ENCODE measurements around the gene PTPN12.
"Not testable (repeated sequence)": the region's sequence is repeated elsewhere in the genome, so short reads cannot be mapped to it uniquely, and the experiment has no call there.

PTPN12 gene

GRCh38 chr7:77579797-77580196 is 42.7 kb downstream of the PTPN12 start:
- DNase-seq (ENCODE audit: low spot score) (no peak), FAIRE-seq (no peak)

- no peak for DNase-seq (ENCODE audit: low spot score)
Measured at GRCh38 chr7:77580762-77581350, 43.8 kb downstream of the PTPN12 start.

GRCh38 chr7:77587272-77587671 is 50.2 kb downstream of the PTPN12 start:
- no peak for FAIRE-seq
- DNase-seq (ENCODE audit: low spot score) = no peak

More at GRCh38 chr7:77580762-77581350, 43.8 kb downstream of the PTPN12 start:
- no peak for FAIRE-seq

GRCh38 chr7:77600952-77601351 is 63.9 kb downstream of the PTPN12 start:
- FAIRE-seq = no peak

GRCh38 chr7:77606562-77606961 is 69.5 kb downstream of the PTPN12 start:
- no peak for DNase-seq (ENCODE audit: low spot score)
- no peak for FAIRE-seq

More at GRCh38 chr7:77600952-77601351, 63.9 kb downstream of the PTPN12 start:
- DNase-seq (ENCODE audit: low spot score) = no peak

GRCh38 chr7:77619314-77619713 is 82.2 kb downstream of the PTPN12 start:
- DNase-seq (ENCODE audit: low spot score) = no peak
- no peak for FAIRE-seq

- no peak for FAIRE-seq
- DNase-seq (ENCODE audit: low spot score) = no peak
Measured at GRCh38 chr7:77626586-77627308, 89.7 kb downstream of the PTPN12 start.

GRCh38 chr7:77627309-77627676 is 90.2 kb downstream of the PTPN12 start:
- no peak for DNase-seq (ENCODE audit: low spot score)
- FAIRE-seq = no peak

- FAIRE-seq = no peak
- DNase-seq (ENCODE audit: low spot score) = no peak
Measured at GRCh38 chr7:77629797-77630196, 92.7 kb downstream of the PTPN12 start.

GRCh38 chr7:77631820-77632219 is 94.7 kb downstream of the PTPN12 start:
- no peak for DNase-seq (ENCODE audit: low spot score)
- no peak for FAIRE-seq

GRCh38 chr7:77644774-77645173 is 107.7 kb downstream of the PTPN12 start:
- no peak for FAIRE-seq

GRCh38 chr7:77648742-77649338 is 111.7 kb downstream of the PTPN12 start:
- FAIRE-seq = no peak
- DNase-seq (ENCODE audit: low spot score) = no peak

More at GRCh38 chr7:77644774-77645173, 107.7 kb downstream of the PTPN12 start:
- no peak for DNase-seq (ENCODE audit: low spot score)

- DNase-seq (ENCODE audit: low spot score) = no peak
- FAIRE-seq = no peak
Measured at GRCh38 chr7:77649716-77650349, 112.7 kb downstream of the PTPN12 start.

- FAIRE-seq (peak; percentile 63), DNase-seq (ENCODE audit: low spot score) (peak; percentile 22)
Measured at GRCh38 chr7:77651575-77652162, 114.6 kb downstream of the PTPN12 start.

- FAIRE-seq; DNase-seq (ENCODE audit: low spot score): not testable (repeated sequence)
Measured at GRCh38 chr7:77652826-77653225, 115.7 kb downstream of the PTPN12 start.

GRCh38 chr7:77653572-77653971 is 116.5 kb downstream of the PTPN12 start:
- no peak for DNase-seq (ENCODE audit: low spot score)
- no peak for FAIRE-seq

GRCh38 chr7:77655356-77655755 is 118.3 kb downstream of the PTPN12 start:
- FAIRE-seq = no peak
- DNase-seq (ENCODE audit: low spot score) = no peak

GRCh38 chr7:77655836-77656455 is 118.9 kb downstream of the PTPN12 start:
- DNase-seq (ENCODE audit: low spot score) (no peak), FAIRE-seq (no peak)

- FAIRE-seq = peak; percentile 80
- DNase-seq (ENCODE audit: low spot score) = peak; percentile 45
Measured at GRCh38 chr7:77657427-77658224, 120.5 kb downstream of the PTPN12 start.

- no peak for DNase-seq (ENCODE audit: low spot score)
- FAIRE-seq = no peak
Measured at GRCh38 chr7:77658928-77659327, 121.8 kb downstream of the PTPN12 start.

All from RCC 7860 (cell line).